SK-N-SH treated with all-trans-retinoic acid at 6 μM for 48 hours (cell line): ENCODE measurements around the gene COPS8.
A peak's percentile ranks its signal among the peaks of the same experiment; 100 is the strongest.

ENCODE experiments used
- ATAC-seq: fragments of 200-7000 bp; cut with Tn5 transposase; 3 replicates; pipeline ENCODE4 v1.9.1; 2020; ENCODE audit warnings: mild to moderate bottlenecking, moderate library complexity
- ARNTL ChIP-seq: fragments of 450-650 bp; formaldehyde crosslinking; IDR thresholded peaks from 2 replicates; pipeline ENCODE4 v1.5.0; 2020; ENCODE audit warnings: low read depth, mild to moderate bottlenecking, moderate library complexity, borderline replicate concordance
- BACH2 ChIP-seq: fragments of 250-450 bp; sonication (Bioruptor Pico); IDR thresholded peaks from 2 replicates; pipeline ENCODE4 v1.9.0; 2021; ENCODE audit warnings: mild to moderate bottlenecking, borderline replicate concordance
- CSDC2 ChIP-seq: fragments of 250-450 bp; sonication (Bioruptor Pico); IDR thresholded peaks from 2 replicates; pipeline ENCODE4 v1.5.0; 2020; ENCODE audit warnings: mild to moderate bottlenecking, moderate library complexity
- ESRRG ChIP-seq: fragments of 250-450 bp; sonication (Bioruptor Pico); IDR thresholded peaks from 2 replicates; pipeline ENCODE4 v1.6.1; 2021; ENCODE audit warnings: mild to moderate bottlenecking
- GLIS3 ChIP-seq: fragments of 250-450 bp; sonication (Bioruptor Pico); IDR thresholded peaks from 2 replicates; pipeline ENCODE4 v1.5.0; 2020; ENCODE audit warnings: mild to moderate bottlenecking, moderate library complexity
- ISL1 ChIP-seq: fragments of 250-450 bp; sonication (Bioruptor Pico); IDR thresholded peaks from 2 replicates; pipeline ENCODE4 v2.1.2; 2022; ENCODE audit warnings: mild to moderate bottlenecking, moderate library complexity
- OSR1 ChIP-seq: fragments of 250-450 bp; sonication (Bioruptor Pico); IDR thresholded peaks from 2 replicates; pipeline ENCODE4 v1.8.0; 2022; ENCODE audit warnings: moderate library complexity, mild to moderate bottlenecking, inconsistent platforms
- PPARA ChIP-seq: fragments of 250-450 bp; sonication (Bioruptor Pico); IDR thresholded peaks from 2 replicates; pipeline ENCODE4 v1.5.0; 2020; ENCODE audit warnings: mild to moderate bottlenecking, borderline replicate concordance
- RARB ChIP-seq: fragments of 250-450 bp; sonication (Bioruptor Pico); IDR thresholded peaks from 2 replicates; pipeline ENCODE4 v1.8.0; 2021; ENCODE audit warnings: mild to moderate bottlenecking, moderate library complexity
- SNAI2 ChIP-seq: fragments of 250-450 bp; sonication (Bioruptor Pico); IDR thresholded peaks from 2 replicates; pipeline ENCODE4 v1.5.0; 2020; ENCODE audit warnings: mild to moderate bottlenecking, moderate library complexity
- TCF4 ChIP-seq: fragments of 250-450 bp; sonication (Bioruptor Pico); IDR thresholded peaks from 2 replicates; pipeline ENCODE4 v1.8.0; 2021; ENCODE audit warnings: mild to moderate bottlenecking, moderate library complexity, borderline replicate concordance
- TOX ChIP-seq: fragments of 250-450 bp; sonication (Bioruptor Pico); IDR thresholded peaks from 2 replicates; pipeline ENCODE4 v1.8.0; 2021; ENCODE audit warnings: mild to moderate bottlenecking, moderate library complexity, borderline replicate concordance
- ZC3H10 ChIP-seq: fragments of 250-450 bp; sonication (Bioruptor Pico); IDR thresholded peaks from 2 replicates; pipeline ENCODE4 v1.5.1; 2021; ENCODE audit warnings: mild to moderate bottlenecking, moderate library complexity
- ZFP3 ChIP-seq: fragments of 250-450 bp; sonication (Bioruptor Pico); IDR thresholded peaks from 2 replicates; pipeline ENCODE4 v1.5.0; 2020; ENCODE audit warnings: mild to moderate bottlenecking, moderate library complexity
- ZFP30 ChIP-seq: fragments of 450-650 bp; formaldehyde crosslinking; IDR thresholded peaks from 2 replicates; pipeline ENCODE4 v1.5.0; 2022; ENCODE audit warnings: mild to moderate bottlenecking, moderate library complexity
- ZNF565 ChIP-seq: fragments of 450-650 bp; formaldehyde crosslinking; conservative IDR thresholded peaks from 2 replicates; pipeline ENCODE4 v1.5.0; 2020; ENCODE audit warnings: low read depth, mild to moderate bottlenecking, moderate library complexity
- ZNF70 ChIP-seq: fragments of 450-650 bp; formaldehyde crosslinking; IDR thresholded peaks from 2 replicates; pipeline ENCODE4 v1.5.0; 2020; ENCODE audit warnings: mild to moderate bottlenecking, moderate library complexity
- ZNF8 ChIP-seq: fragments of 450-650 bp; formaldehyde crosslinking; IDR thresholded peaks from 2 replicates; pipeline ENCODE4 v1.5.0; 2020; ENCODE audit warnings: mild to moderate bottlenecking, moderate library complexity
- TF ChIP-seq, protein P1 (sequence below): fragments of 250-450 bp; sonication (Bioruptor Pico); IDR thresholded peaks from 2 replicates; pipeline ENCODE4 v1.5.1; 2021; ENCODE audit warnings: mild to moderate bottlenecking, moderate library complexity
- TF ChIP-seq, protein P2 (sequence below): fragments of 250-450 bp; sonication (Bioruptor Pico); IDR thresholded peaks from 2 replicates; pipeline ENCODE4 v1.5.1; 2020; ENCODE audit warnings: low read depth, mild to moderate bottlenecking, moderate library complexity
- TF ChIP-seq, protein P3 (sequence below): fragments of 250-450 bp; sonication (Bioruptor Pico); IDR thresholded peaks from 2 replicates; pipeline ENCODE4 v1.8.0; 2021; ENCODE audit warnings: low read depth, mild to moderate bottlenecking, moderate library complexity, borderline replicate concordance
- TF ChIP-seq, protein P4 (sequence below): fragments of 250-450 bp; sonication (Bioruptor Pico); IDR thresholded peaks from 2 replicates; pipeline ENCODE4 v1.8.0; 2020; ENCODE audit warnings: mild to moderate bottlenecking, moderate library complexity, borderline replicate concordance
- TF ChIP-seq, protein P5 (sequence below): fragments of 250-450 bp; sonication (Bioruptor Pico); IDR thresholded peaks from 2 replicates; pipeline ENCODE4 v1.5.0; 2020; ENCODE audit warnings: mild to moderate bottlenecking, moderate library complexity

COPS8 gene

DNA sequence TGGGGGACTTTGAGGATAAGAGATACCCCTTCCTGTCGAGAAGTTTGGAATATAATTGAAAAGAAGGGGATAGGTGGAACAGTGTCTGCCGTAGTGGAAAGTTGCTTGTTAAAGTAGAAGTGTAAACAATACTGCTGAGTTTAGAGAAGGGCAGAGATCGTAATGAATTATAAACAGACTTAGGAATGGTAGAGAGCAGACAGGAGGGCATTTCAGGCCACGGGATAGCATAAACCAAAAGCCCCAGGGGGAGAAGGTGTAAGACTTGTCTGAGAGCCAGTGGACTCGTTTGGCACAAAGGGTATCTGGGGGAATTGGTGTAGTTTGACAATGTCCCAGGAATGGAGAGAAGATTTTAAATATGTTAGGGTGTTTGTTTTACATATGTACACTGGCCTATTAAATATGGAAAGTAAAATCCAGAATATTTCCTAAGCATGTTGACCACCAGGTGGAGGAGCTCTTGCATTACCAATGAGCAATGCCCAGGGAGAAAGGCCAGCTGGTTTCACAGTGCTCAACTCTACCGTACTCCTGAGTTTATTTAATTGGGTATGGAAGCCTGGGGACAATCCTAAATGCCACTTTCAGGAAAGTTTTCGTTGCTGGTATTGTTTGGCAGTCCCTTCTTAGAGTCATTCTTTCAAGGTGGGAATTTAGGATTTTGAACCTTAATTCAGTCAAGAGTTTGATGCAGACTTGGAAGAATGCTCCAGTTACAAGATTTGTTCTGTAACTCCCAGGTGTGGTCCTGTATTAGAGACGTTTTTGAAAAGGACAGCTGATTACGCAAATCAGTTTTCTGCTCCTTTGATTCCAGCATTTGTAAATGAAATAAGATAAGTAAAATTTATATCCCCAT is 7.5 kb downstream of the COPS8 start:
- no peak for TF ChIP-seq BACH2 (CRISPR knock-in tag)
- no peak for TF ChIP-seq ZNF8 (CRISPR knock-in tag)
- TF ChIP-seq, protein P1, sequence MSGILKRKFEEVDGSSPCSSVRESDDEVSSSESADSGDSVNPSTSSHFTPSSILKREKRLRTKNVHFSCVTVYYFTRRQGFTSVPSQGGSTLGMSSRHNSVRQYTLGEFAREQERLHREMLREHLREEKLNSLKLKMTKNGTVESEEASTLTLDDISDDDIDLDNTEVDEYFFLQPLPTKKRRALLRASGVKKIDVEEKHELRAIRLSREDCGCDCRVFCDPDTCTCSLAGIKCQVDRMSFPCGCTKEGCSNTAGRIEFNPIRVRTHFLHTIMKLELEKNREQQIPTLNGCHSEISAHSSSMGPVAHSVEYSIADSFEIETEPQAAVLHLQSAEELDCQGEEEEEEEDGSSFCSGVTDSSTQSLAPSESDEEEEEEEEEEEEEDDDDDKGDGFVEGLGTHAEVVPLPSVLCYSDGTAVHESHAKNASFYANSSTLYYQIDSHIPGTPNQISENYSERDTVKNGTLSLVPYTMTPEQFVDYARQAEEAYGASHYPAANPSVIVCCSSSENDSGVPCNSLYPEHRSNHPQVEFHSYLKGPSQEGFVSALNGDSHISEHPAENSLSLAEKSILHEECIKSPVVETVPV (CRISPR knock-in tag): no peak
- no peak for TF ChIP-seq ZFP3 (CRISPR knock-in tag)
- TF ChIP-seq, protein P2, sequence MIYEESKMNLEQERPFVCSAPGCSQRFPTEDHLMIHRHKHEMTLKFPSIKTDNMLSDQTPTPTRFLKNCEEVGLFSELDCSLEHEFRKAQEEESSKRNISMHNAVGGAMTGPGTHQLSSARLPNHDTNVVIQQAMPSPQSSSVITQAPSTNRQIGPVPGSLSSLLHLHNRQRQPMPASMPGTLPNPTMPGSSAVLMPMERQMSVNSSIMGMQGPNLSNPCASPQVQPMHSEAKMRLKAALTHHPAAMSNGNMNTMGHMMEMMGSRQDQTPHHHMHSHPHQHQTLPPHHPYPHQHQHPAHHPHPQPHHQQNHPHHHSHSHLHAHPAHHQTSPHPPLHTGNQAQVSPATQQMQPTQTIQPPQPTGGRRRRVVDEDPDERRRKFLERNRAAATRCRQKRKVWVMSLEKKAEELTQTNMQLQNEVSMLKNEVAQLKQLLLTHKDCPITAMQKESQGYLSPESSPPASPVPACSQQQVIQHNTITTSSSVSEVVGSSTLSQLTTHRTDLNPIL (CRISPR knock-in tag): no peak
- no peak for TF ChIP-seq ZC3H10 (CRISPR knock-in tag)
- no peak for TF ChIP-seq ARNTL
- TF ChIP-seq, protein P3, sequence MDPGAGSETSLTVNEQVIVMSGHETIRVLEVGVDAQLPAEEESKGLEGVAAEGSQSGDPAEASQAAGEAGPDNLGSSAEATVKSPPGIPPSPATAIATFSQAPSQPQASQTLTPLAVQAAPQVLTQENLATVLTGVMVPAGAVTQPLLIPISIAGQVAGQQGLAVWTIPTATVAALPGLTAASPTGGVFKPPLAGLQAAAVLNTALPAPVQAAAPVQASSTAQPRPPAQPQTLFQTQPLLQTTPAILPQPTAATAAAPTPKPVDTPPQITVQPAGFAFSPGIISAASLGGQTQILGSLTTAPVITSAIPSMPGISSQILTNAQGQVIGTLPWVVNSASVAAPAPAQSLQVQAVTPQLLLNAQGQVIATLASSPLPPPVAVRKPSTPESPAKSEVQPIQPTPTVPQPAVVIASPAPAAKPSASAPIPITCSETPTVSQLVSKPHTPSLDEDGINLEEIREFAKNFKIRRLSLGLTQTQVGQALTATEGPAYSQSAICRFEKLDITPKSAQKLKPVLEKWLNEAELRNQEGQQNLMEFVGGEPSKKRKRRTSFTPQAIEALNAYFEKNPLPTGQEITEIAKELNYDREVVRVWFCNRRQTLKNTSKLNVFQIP (CRISPR knock-in tag): no peak
- TF ChIP-seq ZNF70 (CRISPR knock-in tag): no peak
- TF ChIP-seq TOX (CRISPR knock-in tag): no peak
- no peak for TF ChIP-seq ISL1 (CRISPR knock-in tag)
- no peak for TF ChIP-seq ZFP30 (CRISPR knock-in tag)

DNA sequence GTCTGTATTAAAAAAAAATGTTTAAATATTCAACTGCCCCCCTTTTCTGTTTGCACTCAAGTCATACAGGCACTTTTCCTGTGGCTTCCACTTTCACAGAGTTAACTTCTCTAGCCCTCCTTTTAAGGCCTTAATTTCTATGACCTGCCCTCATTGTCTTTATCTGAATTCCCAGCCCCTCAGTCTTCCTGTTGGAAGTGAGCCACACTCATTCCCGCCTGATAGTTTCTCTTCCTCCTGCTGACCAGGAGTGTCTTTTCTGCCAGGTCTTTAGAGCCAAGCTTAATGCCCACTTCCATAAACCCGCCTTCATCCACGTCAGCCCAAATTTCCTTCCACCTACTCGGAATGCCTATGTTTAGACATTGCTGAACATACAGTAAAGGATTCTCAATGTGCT is 10.5 kb downstream of the COPS8 start:
- TF ChIP-seq BACH2 (CRISPR knock-in tag) (no peak), ZNF70 (CRISPR knock-in tag) (no peak), ZNF565 (CRISPR knock-in tag) (no peak), CSDC2 (CRISPR knock-in tag) (no peak)
- no peak for ATAC-seq

More for the DNA sequence above, 7.5 kb downstream of the COPS8 start:
- peak; percentile 86 for ATAC-seq

DNA sequence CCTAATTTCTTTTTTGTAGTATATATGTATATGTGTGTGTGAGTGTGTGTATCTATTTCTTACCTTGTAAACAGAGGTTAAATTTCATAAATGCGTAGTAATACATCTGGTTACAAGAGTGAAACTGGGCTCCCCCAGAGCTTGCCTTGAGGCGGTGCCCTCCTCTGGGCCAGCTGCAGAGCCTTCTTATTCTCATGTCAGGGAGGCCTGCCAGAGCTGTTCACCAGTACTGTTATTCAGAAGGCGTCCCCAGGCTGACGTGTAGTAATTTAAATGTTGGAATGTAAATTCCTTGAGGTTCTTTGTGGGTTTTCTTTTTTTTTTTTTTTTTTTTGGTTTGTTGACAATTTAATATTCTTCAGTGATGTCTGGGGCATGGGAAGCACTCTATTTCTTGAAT is 11.2 kb downstream of the COPS8 start:
- ATAC-seq: peak; percentile 57
- TF ChIP-seq, protein P4, sequence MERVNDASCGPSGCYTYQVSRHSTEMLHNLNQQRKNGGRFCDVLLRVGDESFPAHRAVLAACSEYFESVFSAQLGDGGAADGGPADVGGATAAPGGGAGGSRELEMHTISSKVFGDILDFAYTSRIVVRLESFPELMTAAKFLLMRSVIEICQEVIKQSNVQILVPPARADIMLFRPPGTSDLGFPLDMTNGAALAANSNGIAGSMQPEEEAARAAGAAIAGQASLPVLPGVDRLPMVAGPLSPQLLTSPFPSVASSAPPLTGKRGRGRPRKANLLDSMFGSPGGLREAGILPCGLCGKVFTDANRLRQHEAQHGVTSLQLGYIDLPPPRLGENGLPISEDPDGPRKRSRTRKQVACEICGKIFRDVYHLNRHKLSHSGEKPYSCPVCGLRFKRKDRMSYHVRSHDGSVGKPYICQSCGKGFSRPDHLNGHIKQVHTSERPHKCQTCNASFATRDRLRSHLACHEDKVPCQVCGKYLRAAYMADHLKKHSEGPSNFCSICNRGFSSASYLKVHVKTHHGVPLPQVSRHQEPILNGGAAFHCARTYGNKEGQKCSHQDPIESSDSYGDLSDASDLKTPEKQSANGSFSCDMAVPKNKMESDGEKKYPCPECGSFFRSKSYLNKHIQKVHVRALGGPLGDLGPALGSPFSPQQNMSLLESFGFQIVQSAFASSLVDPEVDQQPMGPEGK (CRISPR knock-in tag): no peak
- no peak for TF ChIP-seq GLIS3 (CRISPR knock-in tag)
- no peak for TF ChIP-seq ZNF8 (CRISPR knock-in tag)
- no peak for TF ChIP-seq OSR1 (CRISPR knock-in tag)
- TF ChIP-seq, protein P3 (CRISPR knock-in tag): no peak
- TF ChIP-seq ESRRG: no peak
- TF ChIP-seq RARB (CRISPR knock-in tag): no peak
- no peak for TF ChIP-seq PPARA
- TF ChIP-seq BACH2 (CRISPR knock-in tag): no peak
- TF ChIP-seq, protein P2 (CRISPR knock-in tag): no peak
- TF ChIP-seq ZNF70 (CRISPR knock-in tag): no peak
- TF ChIP-seq SNAI2: no peak
- no peak for TF ChIP-seq ZFP3 (CRISPR knock-in tag)
- no peak for TF ChIP-seq CSDC2 (CRISPR knock-in tag)
- TF ChIP-seq, protein P5, sequence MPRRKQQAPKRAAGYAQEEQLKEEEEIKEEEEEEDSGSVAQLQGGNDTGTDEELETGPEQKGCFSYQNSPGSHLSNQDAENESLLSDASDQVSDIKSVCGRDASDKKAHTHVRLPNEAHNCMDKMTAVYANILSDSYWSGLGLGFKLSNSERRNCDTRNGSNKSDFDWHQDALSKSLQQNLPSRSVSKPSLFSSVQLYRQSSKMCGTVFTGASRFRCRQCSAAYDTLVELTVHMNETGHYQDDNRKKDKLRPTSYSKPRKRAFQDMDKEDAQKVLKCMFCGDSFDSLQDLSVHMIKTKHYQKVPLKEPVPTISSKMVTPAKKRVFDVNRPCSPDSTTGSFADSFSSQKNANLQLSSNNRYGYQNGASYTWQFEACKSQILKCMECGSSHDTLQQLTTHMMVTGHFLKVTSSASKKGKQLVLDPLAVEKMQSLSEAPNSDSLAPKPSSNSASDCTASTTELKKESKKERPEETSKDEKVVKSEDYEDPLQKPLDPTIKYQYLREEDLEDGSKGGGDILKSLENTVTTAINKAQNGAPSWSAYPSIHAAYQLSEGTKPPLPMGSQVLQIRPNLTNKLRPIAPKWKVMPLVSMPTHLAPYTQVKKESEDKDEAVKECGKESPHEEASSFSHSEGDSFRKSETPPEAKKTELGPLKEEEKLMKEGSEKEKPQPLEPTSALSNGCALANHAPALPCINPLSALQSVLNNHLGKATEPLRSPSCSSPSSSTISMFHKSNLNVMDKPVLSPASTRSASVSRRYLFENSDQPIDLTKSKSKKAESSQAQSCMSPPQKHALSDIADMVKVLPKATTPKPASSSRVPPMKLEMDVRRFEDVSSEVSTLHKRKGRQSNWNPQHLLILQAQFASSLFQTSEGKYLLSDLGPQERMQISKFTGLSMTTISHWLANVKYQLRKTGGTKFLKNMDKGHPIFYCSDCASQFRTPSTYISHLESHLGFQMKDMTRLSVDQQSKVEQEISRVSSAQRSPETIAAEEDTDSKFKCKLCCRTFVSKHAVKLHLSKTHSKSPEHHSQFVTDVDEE: no peak
- no peak for TF ChIP-seq TCF4 (CRISPR knock-in tag)
- no peak for TF ChIP-seq ZC3H10 (CRISPR knock-in tag)
